ENCODE results near the gene OXLD1. TPM values are rescaled to one million over a fixed set of nuclear protein-coding genes. Genes with fewer than 3 reads are reported as not detected.

The OXLD1 gene
- total RNA-seq, 1 donor from 2014 or later: 18.4 TPM

- intact Hi-C loops (cut with micrococcal nuclease): no loop called here
- no peak for DNase-seq
- no peak overlapping the region for H3K27ac ChIP-seq (replicated peaks)
- peaks cover 34% of the 10 kb centered on the region for H3K4me1 ChIP-seq
- TF ChIP-seq CTCF (IDR thresholded peaks at IDR 0.05; ENCODE audit: borderline replicate concordance): no peak
- H3K27me3 ChIP-seq (ENCODE audit: low read depth): no peaks in the 10 kb centered on the region
- H3K4me3 ChIP-seq: peak overlapping the region; percentile 95
- H3K9me3 ChIP-seq (replicated peaks): no peaks in the 10 kb centered on the region
- peaks cover 47% of the 10 kb centered on the region for H3K36me3 ChIP-seq
Observed at GRCh38 chr17:81667754-81668153, 1.3 kb upstream of the OXLD1 start.

DNA sequence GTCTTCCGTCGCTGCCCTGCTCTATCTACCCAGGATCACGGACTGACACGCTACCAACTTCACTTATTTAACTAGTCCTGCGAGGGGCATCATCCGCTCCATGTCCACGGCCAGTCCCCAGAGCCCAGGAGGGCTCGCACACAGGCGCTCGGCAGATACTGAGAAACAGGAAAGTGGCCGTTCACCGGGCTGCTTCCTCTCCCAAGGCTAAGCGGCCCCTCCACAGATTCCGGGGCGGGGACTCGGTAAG is 388 bp downstream of the OXLD1 start:
- peak overlapping the region; percentile 90 for H3K27ac ChIP-seq (replicated peaks)
- no peak for DNase-seq
- H3K9me3 ChIP-seq (replicated peaks): no peaks in the 10 kb centered on the region
- H3K4me1 ChIP-seq: peaks cover 34% of the 10 kb centered on the region
- intact Hi-C loops (cut with micrococcal nuclease): no loop called here
- H3K27me3 ChIP-seq (ENCODE audit: low read depth): no peaks in the 10 kb centered on the region
- no peak for TF ChIP-seq CTCF (IDR thresholded peaks at IDR 0.05; ENCODE audit: borderline replicate concordance)
- H3K4me3 ChIP-seq: peak overlapping the region; percentile 95
- H3K36me3 ChIP-seq: peaks cover 30% of the 10 kb centered on the region

- Histone ChIP-seq H3K9me3 (replicated peaks) (no peaks in the 10 kb centered on the region), H3K36me3 (peaks cover 26% of the 10 kb centered on the region), H3K27me3 (ENCODE audit: low read depth) (no peaks in the 10 kb centered on the region), H3K4me3 (peak overlapping the region; percentile 95), H3K4me1 (peaks cover 34% of the 10 kb centered on the region), H3K27ac (replicated peaks) (peak overlapping the region; percentile 90)
- no peak for DNase-seq
- intact Hi-C loops (cut with micrococcal nuclease): no loop called here
- no peak for TF ChIP-seq CTCF (IDR thresholded peaks at IDR 0.05; ENCODE audit: borderline replicate concordance)
Observed at GRCh38 chr17:81665205-81666091, 957 bp downstream of the OXLD1 start.

DNA sequence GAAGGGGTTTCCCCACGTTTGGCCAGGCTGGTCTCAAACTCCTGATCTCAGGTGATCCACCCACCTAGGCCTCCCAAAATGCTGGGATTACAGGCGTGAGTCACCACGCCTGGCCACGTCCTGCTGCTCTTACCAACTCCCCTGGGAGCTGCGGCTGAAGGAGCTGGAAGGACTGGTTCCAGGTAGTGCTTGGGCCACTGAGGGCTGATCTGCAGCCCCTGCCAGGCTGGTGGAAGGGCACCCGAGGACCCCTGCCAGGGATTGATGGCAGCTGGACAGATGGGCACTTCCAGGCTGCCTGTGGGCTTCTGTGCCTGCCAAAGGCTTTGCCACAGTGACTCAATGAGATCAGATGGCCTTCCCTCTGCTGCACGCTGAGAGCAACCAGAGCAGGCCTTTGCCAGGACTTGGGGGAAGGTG is 2.3 kb downstream of the OXLD1 start:
- peaks cover 34% of the 10 kb centered on the region for H3K4me1 ChIP-seq
- no peak overlapping the region for H3K27ac ChIP-seq (replicated peaks)
- TF ChIP-seq CTCF (IDR thresholded peaks at IDR 0.05; ENCODE audit: borderline replicate concordance): no peak
- peaks cover 13% of the 10 kb centered on the region for H3K36me3 ChIP-seq
- H3K4me3 ChIP-seq: no peak overlapping the region
- intact Hi-C loops (cut with micrococcal nuclease): no loop called here
- H3K9me3 ChIP-seq (replicated peaks): no peaks in the 10 kb centered on the region
- no peaks in the 10 kb centered on the region for H3K27me3 ChIP-seq (ENCODE audit: low read depth)
- DNase-seq: no peak

- intact Hi-C loops (cut with micrococcal nuclease): no loop called here
- Histone ChIP-seq H3K36me3 (peaks cover 8% of the 10 kb centered on the region), H3K27ac (replicated peaks) (no peak overlapping the region), H3K4me3 (no peak overlapping the region), H3K9me3 (replicated peaks) (no peaks in the 10 kb centered on the region), H3K27me3 (ENCODE audit: low read depth) (no peaks in the 10 kb centered on the region), H3K4me1 (peaks cover 23% of the 10 kb centered on the region)
- no peak for DNase-seq
- TF ChIP-seq CTCF (IDR thresholded peaks at IDR 0.05; ENCODE audit: borderline replicate concordance): no peak
Observed at GRCh38 chr17:81662002-81662401, 4.4 kb downstream of the OXLD1 start.

Measured in left ventricle myocardium inferior (tissue), 1 donor.